HEK293 (cell line): ENCODE measurements around the gene PEX10.

Experiments used
- CTCF ChIA-PET: fragments of 350-600 bp; formaldehyde crosslinking; extraction: SDS; loops from one replicate; lab custom pipeline; 2021; ENCODE audit warnings: antibody characterized with exemption; lab: Yijun Ruan, JAX
- POLR2A ChIA-PET: fragments of 300-600 bp; formaldehyde crosslinking; extraction: SDS; loops from one replicate; lab custom pipeline; 2020; ENCODE audit warnings: antibody characterized with exemption, inconsistent platforms; lab: Yijun Ruan, JAX
- H3K27ac ChIP-seq: fragments of 200-500 bp; sonication (Bioruptor generic); 2 replicates; pipeline ENCODE4 v1.5.1; 2014; ENCODE audit warnings: low read depth, low read length, control low read depth, inconsistent platforms; ENCODE audit errors: extremely low read depth
- H3K36me3 ChIP-seq, 2 experiments: fragments of 200-500 bp in 1 of 2; sonication (Bioruptor generic) in 1 of 2; 1 replicate in 1 of 2; 2 replicates in 1 of 2; pipeline ENCODE4 v1.5.1; 2014 to 2017; ENCODE audit warnings: inconsistent platforms in 2 of 2, low read length in 2 of 2; ENCODE audit not compliant: control insufficient read depth in 2 of 2, insufficient read depth in 1 of 2
- H3K4me1 ChIP-seq: fragments of 200-500 bp; sonication (Bioruptor generic); 2 replicates; pipeline ENCODE4 v1.5.1; 2014; ENCODE audit warnings: mild to moderate bottlenecking, low read length, inconsistent platforms; ENCODE audit not compliant: control insufficient read depth, insufficient read depth
- H3K4me3 ChIP-seq: 2 replicates; pipeline ENCODE4 v1.5.1; 2011; ENCODE audit warnings: low read depth, mild to moderate bottlenecking, control low read depth, low read length, moderate library complexity
- H3K9me3 ChIP-seq: fragments of 200-500 bp; sonication (Bioruptor generic); 2 replicates; pipeline ENCODE4 v1.5.1; 2014; ENCODE audit warnings: low read depth, low read length, inconsistent platforms; ENCODE audit not compliant: control insufficient read depth, insufficient read depth
- GLIS1 ChIP-seq: fragments of 450-650 bp; formaldehyde crosslinking; IDR thresholded peaks from 2 replicates; pipeline ENCODE4 v1.5.1; 2016; ENCODE audit warnings: missing biosample characterization, missing genetic modification characterization
- HOXC10 ChIP-seq: sonication (generic); formaldehyde crosslinking; IDR thresholded peaks from 2 replicates; pipeline ENCODE4 v1.8.1; 2023; ENCODE audit warnings: mild to moderate bottlenecking, missing genetic modification reagents
- KLF10 ChIP-seq: fragments of 450-650 bp; IDR thresholded peaks from 2 replicates; pipeline ENCODE4 v1.5.1; 2018; ENCODE audit warnings: missing biosample characterization, mild to moderate bottlenecking, missing genetic modification characterization
- SCRT2 ChIP-seq: fragments of 450-650 bp; formaldehyde crosslinking; IDR thresholded peaks from 2 replicates; pipeline ENCODE4 v1.5.1; 2016; ENCODE audit warnings: missing biosample characterization, missing genetic modification characterization
- YY1 ChIP-seq: fragments of 450-650 bp; formaldehyde crosslinking; IDR thresholded peaks from 2 replicates; pipeline ENCODE4 v1.5.1; 2018; ENCODE audit warnings: missing biosample characterization, missing genetic modification characterization
- ZEB2 ChIP-seq: fragments of 450-650 bp; formaldehyde crosslinking; IDR thresholded peaks from 2 replicates; pipeline ENCODE4 v1.5.1; 2016; ENCODE audit warnings: missing biosample characterization, missing genetic modification characterization
- ZFHX2 ChIP-seq: fragments of 450-650 bp; formaldehyde crosslinking; conservative IDR thresholded peaks from 2 replicates; pipeline ENCODE4 v1.5.1; 2016; ENCODE audit warnings: missing biosample characterization, missing genetic modification characterization
- ZNF133 ChIP-seq: fragments of 450-650 bp; formaldehyde crosslinking; IDR thresholded peaks from 2 replicates; pipeline ENCODE4 v1.5.1; 2016; ENCODE audit warnings: missing biosample characterization, missing genetic modification characterization
- ZNF138 ChIP-seq: fragments of 450-650 bp; formaldehyde crosslinking; IDR thresholded peaks from 2 replicates; pipeline ENCODE4 v1.5.1; 2016; ENCODE audit warnings: missing biosample characterization, missing genetic modification characterization, borderline replicate concordance
- ZNF2 ChIP-seq: fragments of 450-650 bp; formaldehyde crosslinking; IDR thresholded peaks from 2 replicates; pipeline ENCODE4 v1.5.1; 2016; ENCODE audit warnings: missing biosample characterization, missing genetic modification characterization
- ZNF248 ChIP-seq: fragments of 450-650 bp; formaldehyde crosslinking; IDR thresholded peaks from 2 replicates; pipeline ENCODE4 v1.5.1; 2017; ENCODE audit warnings: missing biosample characterization, missing genetic modification characterization
- ZNF266 ChIP-seq: fragments of 450-650 bp; formaldehyde crosslinking; IDR thresholded peaks from 2 replicates; pipeline ENCODE4 v1.5.1; 2016; ENCODE audit warnings: missing biosample characterization, missing genetic modification characterization, low read depth
- ZNF302 ChIP-seq: fragments of 450-650 bp; formaldehyde crosslinking; IDR thresholded peaks from 2 replicates; pipeline ENCODE4 v1.5.1; 2016; ENCODE audit warnings: missing biosample characterization, missing genetic modification characterization, low read depth
- ZNF335 ChIP-seq: fragments of 450-650 bp; formaldehyde crosslinking; conservative IDR thresholded peaks from 2 replicates; pipeline ENCODE4 v1.5.1; 2016; ENCODE audit warnings: missing biosample characterization, missing genetic modification characterization
- ZNF366 ChIP-seq: fragments of 450-650 bp; formaldehyde crosslinking; conservative IDR thresholded peaks from 2 replicates; pipeline ENCODE4 v1.5.1; 2016; ENCODE audit warnings: missing biosample characterization, missing genetic modification characterization
- ZNF416 ChIP-seq: fragments of 450-650 bp; formaldehyde crosslinking; IDR thresholded peaks from 2 replicates; pipeline ENCODE4 v1.5.1; 2016; ENCODE audit warnings: missing biosample characterization, missing genetic modification characterization
- ZNF561 ChIP-seq: fragments of 450-650 bp; IDR thresholded peaks from 2 replicates; pipeline ENCODE4 v1.5.1; 2018; ENCODE audit warnings: missing biosample characterization, missing genetic modification characterization, borderline replicate concordance
- ZNF585B ChIP-seq: fragments of 450-650 bp; formaldehyde crosslinking; IDR thresholded peaks from 2 replicates; pipeline ENCODE4 v1.5.1; 2016; ENCODE audit warnings: missing biosample characterization, missing genetic modification characterization
- ZNF610 ChIP-seq: fragments of 450-650 bp; formaldehyde crosslinking; IDR thresholded peaks from 2 replicates; pipeline ENCODE4 v1.5.1; 2016; ENCODE audit warnings: missing biosample characterization, missing genetic modification characterization, borderline replicate concordance
- ZNF621 ChIP-seq: fragments of 450-650 bp; formaldehyde crosslinking; IDR thresholded peaks from 2 replicates; pipeline ENCODE4 v1.5.1; 2017; ENCODE audit warnings: missing biosample characterization, missing genetic modification characterization
- ZNF629 ChIP-seq: fragments of 450-650 bp; formaldehyde crosslinking; IDR thresholded peaks from 2 replicates; pipeline ENCODE4 v1.5.1; 2017; ENCODE audit warnings: missing biosample characterization, missing genetic modification characterization
- ZNF76 ChIP-seq: fragments of 450-650 bp; formaldehyde crosslinking; IDR thresholded peaks from 2 replicates; pipeline ENCODE4; 2016; ENCODE audit warnings: low read depth, missing biosample characterization, missing genetic modification characterization, borderline replicate concordance
- ZNF792 ChIP-seq: fragments of 450-650 bp; formaldehyde crosslinking; IDR thresholded peaks from 2 replicates; pipeline ENCODE4 v1.5.1; 2016; ENCODE audit warnings: missing biosample characterization, missing genetic modification characterization
- ZSCAN23 ChIP-seq: fragments of 450-650 bp; formaldehyde crosslinking; IDR thresholded peaks from 2 replicates; pipeline ENCODE4 v1.5.1; 2016; ENCODE audit warnings: missing biosample characterization, missing genetic modification characterization
- ZXDB ChIP-seq: fragments of 450-650 bp; formaldehyde crosslinking; IDR thresholded peaks from 2 replicates; pipeline ENCODE4 v1.5.1; 2016; ENCODE audit warnings: missing biosample characterization, missing genetic modification characterization
- TF ChIP-seq, protein P1 (sequence below): fragments of 450-650 bp; formaldehyde crosslinking; IDR thresholded peaks from 2 replicates; pipeline ENCODE4 v1.5.1; 2016; ENCODE audit warnings: missing biosample characterization, missing genetic modification characterization
- TF ChIP-seq, protein P2 (sequence below): fragments of 450-650 bp; formaldehyde crosslinking; IDR thresholded peaks from 2 replicates; pipeline ENCODE4 v1.5.1; 2017; ENCODE audit warnings: missing biosample characterization, missing genetic modification characterization
- TF ChIP-seq, protein P3 (sequence below): fragments of 450-650 bp; formaldehyde crosslinking; IDR thresholded peaks from 2 replicates; pipeline ENCODE4 v1.5.1; 2016; ENCODE audit warnings: missing biosample characterization, missing genetic modification characterization, borderline replicate concordance
- TF ChIP-seq, protein P4 (sequence below): fragments of 450-650 bp; formaldehyde crosslinking; IDR thresholded peaks from 2 replicates; pipeline ENCODE4 v1.5.1; 2017; ENCODE audit warnings: missing biosample characterization, missing genetic modification characterization
- TF ChIP-seq, protein P5 (sequence below): fragments of 450-650 bp; formaldehyde crosslinking; IDR thresholded peaks from 2 replicates; pipeline ENCODE4 v1.5.1; 2016; ENCODE audit warnings: missing biosample characterization, missing genetic modification characterization

Gene PEX10

DNA sequence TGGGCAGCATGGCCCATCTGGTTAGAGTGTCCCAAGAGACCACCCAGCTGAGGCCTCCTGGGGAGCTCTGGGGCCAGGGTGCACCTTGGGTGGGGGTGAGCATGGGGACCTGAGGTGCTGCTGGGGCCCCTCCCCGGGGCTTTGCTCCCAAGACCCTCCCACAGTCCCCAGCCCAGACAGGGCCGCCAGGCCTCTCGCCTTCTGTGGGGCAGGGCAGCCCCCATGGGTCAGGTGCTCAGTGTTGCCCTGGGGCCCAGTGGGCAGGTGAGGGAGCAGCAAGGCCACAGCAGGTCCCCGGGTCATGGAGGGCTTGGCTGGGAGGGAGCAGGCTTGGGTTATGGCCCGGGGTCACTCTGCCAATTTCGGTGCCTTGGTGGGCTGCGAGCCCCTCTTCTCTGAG is 24.5 kb upstream of the PEX10 start (continued):
- TF ChIP-seq, protein P1, sequence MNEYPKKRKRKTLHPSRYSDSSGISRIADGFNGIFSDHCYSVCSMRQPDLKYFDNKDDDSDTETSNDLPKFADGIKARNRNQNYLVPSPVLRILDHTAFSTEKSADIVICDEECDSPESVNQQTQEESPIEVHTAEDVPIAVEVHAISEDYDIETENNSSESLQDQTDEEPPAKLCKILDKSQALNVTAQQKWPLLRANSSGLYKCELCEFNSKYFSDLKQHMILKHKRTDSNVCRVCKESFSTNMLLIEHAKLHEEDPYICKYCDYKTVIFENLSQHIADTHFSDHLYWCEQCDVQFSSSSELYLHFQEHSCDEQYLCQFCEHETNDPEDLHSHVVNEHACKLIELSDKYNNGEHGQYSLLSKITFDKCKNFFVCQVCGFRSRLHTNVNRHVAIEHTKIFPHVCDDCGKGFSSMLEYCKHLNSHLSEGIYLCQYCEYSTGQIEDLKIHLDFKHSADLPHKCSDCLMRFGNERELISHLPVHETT (tag by site-specific recombination), result no peak
- TF ChIP-seq GLIS1 (tag by site-specific recombination) (peak; percentile 20; the same call in 1 of the 2 replicates), ZEB2 (tag by site-specific recombination) (no peak), ZNF585B (no peak), HOXC10 (CRISPR knock-in tag) (no peak)

DNA sequence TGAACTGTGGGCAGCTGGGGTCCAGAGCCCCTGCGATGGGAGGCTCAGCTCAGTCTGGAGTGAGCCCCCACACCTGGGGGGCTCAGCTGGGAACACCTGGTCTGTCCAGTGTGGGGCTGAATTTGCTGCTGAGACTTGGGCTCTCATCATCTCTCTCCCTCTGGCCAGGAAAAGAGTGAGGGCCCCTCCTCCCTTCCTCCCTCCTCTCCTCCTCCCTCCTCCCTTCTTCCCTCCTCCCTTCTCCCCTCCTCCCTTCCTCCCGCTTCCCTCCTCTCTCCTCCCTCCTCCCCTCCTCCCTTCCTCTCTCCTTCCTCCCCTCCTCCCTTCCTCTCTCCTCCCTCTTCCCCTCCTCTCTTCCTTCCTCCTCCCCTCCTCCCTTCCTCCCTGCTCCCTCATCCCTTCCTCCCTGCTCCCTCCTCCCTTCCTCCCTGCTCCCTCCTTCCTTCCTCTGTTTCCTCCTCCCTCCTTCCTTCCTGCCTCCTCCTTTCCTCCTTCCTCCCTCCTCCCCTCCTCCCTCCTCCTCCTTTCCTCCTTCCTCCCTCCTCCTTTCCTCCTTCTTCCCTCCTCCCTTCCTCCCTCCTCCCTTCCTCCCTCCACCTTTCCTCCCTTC is 23.5 kb upstream of the PEX10 start:
- H3K36me3 ChIP-seq, result no peaks in the 10 kb centered on the region
- H3K4me3 ChIP-seq, result no peak overlapping the region
- CTCF ChIA-PET, result no interaction called here
- H3K27ac ChIP-seq, result no peak overlapping the region
- POLR2A ChIA-PET, result no interaction called here
- no peaks in the 10 kb centered on the region for H3K4me1 ChIP-seq
- no peaks in the 10 kb centered on the region for H3K9me3 ChIP-seq
- TF ChIP-seq KLF10 (tag by site-specific recombination) (no peak), ZFHX2 (tag by site-specific recombination) (no peak), ZNF266 (tag by site-specific recombination) (no peak), ZSCAN23 (tag by site-specific recombination) (no peak), ZNF302 (no peak), ZNF621 (tag by site-specific recombination) (no peak), ZNF416 (no peak), ZNF629 (tag by site-specific recombination) (no peak), YY1 (tag by site-specific recombination) (no peak), ZNF366 (tag by site-specific recombination) (peak; percentile 82), ZNF138 (tag by site-specific recombination) (no peak), ZNF248 (tag by site-specific recombination) (no peak), ZNF610 (tag by site-specific recombination) (no peak), ZNF2 (no peak), ZNF76 (tag by site-specific recombination) (no peak), SCRT2 (tag by site-specific recombination) (no peak), ZXDB (no peak), ZNF792 (tag by site-specific recombination) (no peak), ZNF561 (tag by site-specific recombination) (no peak), ZNF133 (tag by site-specific recombination) (no peak), ZNF335 (tag by site-specific recombination) (no peak)
- TF ChIP-seq, protein P2, sequence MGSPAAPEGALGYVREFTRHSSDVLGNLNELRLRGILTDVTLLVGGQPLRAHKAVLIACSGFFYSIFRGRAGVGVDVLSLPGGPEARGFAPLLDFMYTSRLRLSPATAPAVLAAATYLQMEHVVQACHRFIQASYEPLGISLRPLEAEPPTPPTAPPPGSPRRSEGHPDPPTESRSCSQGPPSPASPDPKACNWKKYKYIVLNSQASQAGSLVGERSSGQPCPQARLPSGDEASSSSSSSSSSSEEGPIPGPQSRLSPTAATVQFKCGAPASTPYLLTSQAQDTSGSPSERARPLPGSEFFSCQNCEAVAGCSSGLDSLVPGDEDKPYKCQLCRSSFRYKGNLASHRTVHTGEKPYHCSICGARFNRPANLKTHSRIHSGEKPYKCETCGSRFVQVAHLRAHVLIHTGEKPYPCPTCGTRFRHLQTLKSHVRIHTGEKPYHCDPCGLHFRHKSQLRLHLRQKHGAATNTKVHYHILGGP (tag by site-specific recombination), result no peak
- TF ChIP-seq, protein P3, sequence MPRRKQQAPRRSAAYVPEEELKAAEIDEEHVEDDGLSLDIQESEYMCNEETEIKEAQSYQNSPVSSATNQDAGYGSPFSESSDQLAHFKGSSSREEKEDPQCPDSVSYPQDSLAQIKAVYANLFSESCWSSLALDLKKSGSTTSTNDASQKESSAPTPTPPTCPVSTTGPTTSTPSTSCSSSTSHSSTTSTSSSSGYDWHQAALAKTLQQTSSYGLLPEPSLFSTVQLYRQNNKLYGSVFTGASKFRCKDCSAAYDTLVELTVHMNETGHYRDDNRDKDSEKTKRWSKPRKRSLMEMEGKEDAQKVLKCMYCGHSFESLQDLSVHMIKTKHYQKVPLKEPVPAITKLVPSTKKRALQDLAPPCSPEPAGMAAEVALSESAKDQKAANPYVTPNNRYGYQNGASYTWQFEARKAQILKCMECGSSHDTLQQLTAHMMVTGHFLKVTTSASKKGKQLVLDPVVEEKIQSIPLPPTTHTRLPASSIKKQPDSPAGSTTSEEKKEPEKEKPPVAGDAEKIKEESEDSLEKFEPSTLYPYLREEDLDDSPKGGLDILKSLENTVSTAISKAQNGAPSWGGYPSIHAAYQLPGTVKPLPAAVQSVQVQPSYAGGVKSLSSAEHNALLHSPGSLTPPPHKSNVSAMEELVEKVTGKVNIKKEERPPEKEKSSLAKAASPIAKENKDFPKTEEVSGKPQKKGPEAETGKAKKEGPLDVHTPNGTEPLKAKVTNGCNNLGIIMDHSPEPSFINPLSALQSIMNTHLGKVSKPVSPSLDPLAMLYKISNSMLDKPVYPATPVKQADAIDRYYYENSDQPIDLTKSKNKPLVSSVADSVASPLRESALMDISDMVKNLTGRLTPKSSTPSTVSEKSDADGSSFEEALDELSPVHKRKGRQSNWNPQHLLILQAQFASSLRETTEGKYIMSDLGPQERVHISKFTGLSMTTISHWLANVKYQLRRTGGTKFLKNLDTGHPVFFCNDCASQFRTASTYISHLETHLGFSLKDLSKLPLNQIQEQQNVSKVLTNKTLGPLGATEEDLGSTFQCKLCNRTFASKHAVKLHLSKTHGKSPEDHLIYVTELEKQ (tag by site-specific recombination), result no peak
- TF ChIP-seq, protein P4, sequence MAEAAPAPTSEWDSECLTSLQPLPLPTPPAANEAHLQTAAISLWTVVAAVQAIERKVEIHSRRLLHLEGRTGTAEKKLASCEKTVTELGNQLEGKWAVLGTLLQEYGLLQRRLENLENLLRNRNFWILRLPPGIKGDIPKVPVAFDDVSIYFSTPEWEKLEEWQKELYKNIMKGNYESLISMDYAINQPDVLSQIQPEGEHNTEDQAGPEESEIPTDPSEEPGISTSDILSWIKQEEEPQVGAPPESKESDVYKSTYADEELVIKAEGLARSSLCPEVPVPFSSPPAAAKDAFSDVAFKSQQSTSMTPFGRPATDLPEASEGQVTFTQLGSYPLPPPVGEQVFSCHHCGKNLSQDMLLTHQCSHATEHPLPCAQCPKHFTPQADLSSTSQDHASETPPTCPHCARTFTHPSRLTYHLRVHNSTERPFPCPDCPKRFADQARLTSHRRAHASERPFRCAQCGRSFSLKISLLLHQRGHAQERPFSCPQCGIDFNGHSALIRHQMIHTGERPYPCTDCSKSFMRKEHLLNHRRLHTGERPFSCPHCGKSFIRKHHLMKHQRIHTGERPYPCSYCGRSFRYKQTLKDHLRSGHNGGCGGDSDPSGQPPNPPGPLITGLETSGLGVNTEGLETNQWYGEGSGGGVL (tag by site-specific recombination), result peak; percentile 49; the same call in 1 of the 2 replicates
- TF ChIP-seq, protein P5, sequence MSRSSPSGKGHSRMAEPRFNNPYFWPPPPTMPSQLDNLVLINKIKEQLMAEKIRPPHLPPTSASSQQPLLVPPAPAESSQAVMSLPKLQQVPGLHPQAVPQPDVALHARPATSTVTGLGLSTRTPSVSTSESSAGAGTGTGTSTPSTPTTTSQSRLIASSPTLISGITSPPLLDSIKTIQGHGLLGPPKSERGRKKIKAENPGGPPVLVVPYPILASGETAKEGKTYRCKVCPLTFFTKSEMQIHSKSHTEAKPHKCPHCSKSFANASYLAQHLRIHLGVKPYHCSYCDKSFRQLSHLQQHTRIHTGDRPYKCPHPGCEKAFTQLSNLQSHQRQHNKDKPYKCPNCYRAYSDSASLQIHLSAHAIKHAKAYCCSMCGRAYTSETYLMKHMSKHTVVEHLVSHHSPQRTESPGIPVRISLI (tag by site-specific recombination), result no peak
